ENCODE results near the gene INAFM2.
A peak's percentile ranks its signal among the peaks of the same experiment; 100 is the strongest.

The INAFM2 gene

GRCh38 chr15:40355976-40356585 is 32.6 kb downstream of the INAFM2 start:
- H3K4me3 ChIP-seq (ENCODE audit: low read depth, low read length) = no peak overlapping the region
- no peak for TF ChIP-seq CTCF (IDR thresholded peaks at IDR 0.05; ENCODE audit: insufficient read depth, low read depth, low read length, missing control alignments)
- no peak for DNase-seq (ENCODE audit: low read depth)

- H3K4me3 ChIP-seq (ENCODE audit: low read depth, low read length) = no peak overlapping the region
- DNase-seq (ENCODE audit: low read depth) = no peak
- no peak for TF ChIP-seq CTCF (IDR thresholded peaks at IDR 0.05; ENCODE audit: insufficient read depth, low read depth, low read length, missing control alignments)
These were observed 33.8 kb downstream of the INAFM2 start for GRCh38 chr15:40357246-40357645.

GRCh38 chr15:40357723-40358470 is 34.4 kb downstream of the INAFM2 start, which contains the start of gene DISP2:
TSS of gene DISP2 (plus strand) at chr15:40358219. CDS start at chr15:40358322, 103 bp downstream.
- H3K4me3 ChIP-seq (ENCODE audit: low read depth, low read length) = peak within 1 kb of the TSS; percentile 42
- TF ChIP-seq CTCF (IDR thresholded peaks at IDR 0.05; ENCODE audit: insufficient read depth, low read depth, low read length, missing control alignments) = no peak
- peak; percentile 88 for DNase-seq (ENCODE audit: low read depth)

- DNase-seq (ENCODE audit: low read depth) = peak; percentile 29
These were observed 35.2 kb downstream of the INAFM2 start for GRCh38 chr15:40358471-40359353.

GRCh38 chr15:40360015-40360414 is 36.5 kb downstream of the INAFM2 start:
- no peak for DNase-seq (ENCODE audit: low read depth)
- no peak for TF ChIP-seq CTCF (IDR thresholded peaks at IDR 0.05; ENCODE audit: insufficient read depth, low read depth, low read length, missing control alignments)

More at GRCh38 chr15:40358471-40359353, 35.2 kb downstream of the INAFM2 start:
- peak overlapping the region; percentile 42 for H3K4me3 ChIP-seq (ENCODE audit: low read depth, low read length)
- TF ChIP-seq CTCF (IDR thresholded peaks at IDR 0.05; ENCODE audit: insufficient read depth, low read depth, low read length, missing control alignments) = no peak

GRCh38 chr15:40361640-40362039 is 38.1 kb downstream of the INAFM2 start:
- no peak overlapping the region for H3K4me3 ChIP-seq (ENCODE audit: low read depth, low read length)
- DNase-seq (ENCODE audit: low read depth) = no peak
- no peak for TF ChIP-seq CTCF (IDR thresholded peaks at IDR 0.05; ENCODE audit: insufficient read depth, low read depth, low read length, missing control alignments)

More at GRCh38 chr15:40360015-40360414, 36.5 kb downstream of the INAFM2 start:
- no peak overlapping the region for H3K4me3 ChIP-seq (ENCODE audit: low read depth, low read length)

Data from GM12865 (cell line).